GM18507 (cell line): ENCODE data around the gene PNPLA7.
"Not testable (repeated sequence)": the region's sequence is repeated elsewhere in the genome, so short reads cannot be mapped to it uniquely, and the experiment has no call there.

Source experiments
- DNase-seq: peaks from one replicate; pipeline ENCODE4 v3.0.0; 2011; ENCODE audit warnings: low read depth; ENCODE audit not compliant: insufficient read length; ENCODE audit errors: extremely low spot score
- FAIRE-seq: peaks from 2 replicates; lab custom pipeline; 2011; peaks lifted over from hg19 to GRCh38; lab: Jason Lieb, UNC

Gene PNPLA7

DNA sequence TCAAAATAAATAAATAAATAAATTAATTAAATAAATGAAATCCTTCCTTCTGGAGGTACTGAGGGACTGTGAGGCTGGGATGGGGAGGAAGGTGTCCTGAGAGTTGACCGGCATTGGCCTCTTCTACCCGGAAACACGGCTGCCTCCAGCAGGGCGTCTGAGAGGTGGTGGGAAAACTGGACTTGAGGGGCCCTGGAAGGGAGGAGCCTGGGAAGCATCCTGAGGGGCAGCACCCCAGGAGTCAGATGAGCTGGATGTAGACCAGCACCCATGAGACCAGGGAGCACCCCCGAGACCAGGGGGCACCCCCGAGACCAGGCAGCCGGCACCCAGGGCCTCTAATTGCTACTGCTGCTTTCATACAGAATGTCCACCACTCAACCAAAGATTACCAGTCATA lies 82.3 kb downstream of the PNPLA7 start:
- DNase-seq (no peak), FAIRE-seq (no peak)

- FAIRE-seq (no peak), DNase-seq (no peak)
These were observed 83.0 kb downstream of the PNPLA7 start for GRCh38 chr9:137467161-137467581.

DNA sequence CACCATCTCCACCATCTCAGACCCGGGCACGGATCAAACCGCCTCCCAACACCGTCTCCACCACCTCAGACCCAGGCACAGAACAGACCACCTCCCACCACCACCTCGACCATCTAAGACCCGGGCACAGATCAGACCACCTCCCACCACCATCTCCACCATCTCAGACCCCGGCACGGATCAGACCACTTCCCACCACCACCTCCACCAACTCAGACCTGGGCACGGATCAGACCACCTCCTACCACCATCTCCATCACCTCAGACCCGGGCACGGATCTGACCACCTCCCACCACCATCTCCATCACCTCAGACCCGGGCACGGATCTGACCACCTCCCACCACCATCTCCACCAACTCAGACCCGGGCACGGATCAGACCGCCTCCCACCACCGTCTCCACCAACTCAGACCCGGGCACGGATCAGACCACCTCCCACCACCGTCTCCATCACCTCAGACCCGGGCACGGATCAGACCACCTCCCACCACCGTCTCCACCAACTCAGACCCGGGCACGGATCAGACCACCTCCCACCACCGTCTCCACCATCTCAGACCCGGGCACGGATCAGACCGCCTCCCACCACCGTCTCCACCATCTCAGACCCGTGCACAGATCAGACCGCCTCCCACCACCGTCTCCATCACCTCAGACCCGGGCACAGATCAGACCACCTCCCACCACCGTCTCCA lies 83.7 kb downstream of the PNPLA7 start:
- not testable (repeated sequence) for FAIRE-seq, DNase-seq

GRCh38 chr9:137465720-137466388 lies 84.3 kb downstream of the PNPLA7 start:
- DNase-seq (no peak), FAIRE-seq (no peak)

GRCh38 chr9:137465000-137465719 lies 85.0 kb downstream of the PNPLA7 start:
- DNase-seq (no peak), FAIRE-seq (no peak)

- DNase-seq (no peak), FAIRE-seq (no peak)
These were observed 85.8 kb downstream of the PNPLA7 start for GRCh38 chr9:137464291-137464999.

DNA sequence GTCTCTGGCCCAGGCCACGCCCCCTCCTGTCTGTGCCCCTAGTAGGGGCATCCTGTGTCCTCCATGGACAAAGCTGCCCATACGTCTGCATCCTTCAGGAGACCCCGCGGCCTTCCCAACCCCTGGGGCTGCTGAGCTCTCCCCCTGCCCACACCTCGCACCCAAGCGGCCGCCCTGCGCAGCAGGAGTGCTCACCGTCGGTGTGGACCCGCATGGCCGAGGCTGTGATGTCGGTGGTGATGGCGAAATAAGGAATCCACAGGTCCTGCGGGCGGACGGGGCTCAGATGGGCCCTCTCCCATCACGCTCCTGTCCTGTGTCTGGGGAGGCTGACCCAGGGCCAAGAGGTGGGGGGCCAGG lies 86.3 kb downstream of the PNPLA7 start:
- FAIRE-seq = no peak

GRCh38 chr9:137462986-137463930 lies 86.9 kb downstream of the PNPLA7 start:
- FAIRE-seq (no peak), DNase-seq (no peak)

More for the DNA sequence above, 86.3 kb downstream of the PNPLA7 start:
- DNase-seq = no peak

DNA sequence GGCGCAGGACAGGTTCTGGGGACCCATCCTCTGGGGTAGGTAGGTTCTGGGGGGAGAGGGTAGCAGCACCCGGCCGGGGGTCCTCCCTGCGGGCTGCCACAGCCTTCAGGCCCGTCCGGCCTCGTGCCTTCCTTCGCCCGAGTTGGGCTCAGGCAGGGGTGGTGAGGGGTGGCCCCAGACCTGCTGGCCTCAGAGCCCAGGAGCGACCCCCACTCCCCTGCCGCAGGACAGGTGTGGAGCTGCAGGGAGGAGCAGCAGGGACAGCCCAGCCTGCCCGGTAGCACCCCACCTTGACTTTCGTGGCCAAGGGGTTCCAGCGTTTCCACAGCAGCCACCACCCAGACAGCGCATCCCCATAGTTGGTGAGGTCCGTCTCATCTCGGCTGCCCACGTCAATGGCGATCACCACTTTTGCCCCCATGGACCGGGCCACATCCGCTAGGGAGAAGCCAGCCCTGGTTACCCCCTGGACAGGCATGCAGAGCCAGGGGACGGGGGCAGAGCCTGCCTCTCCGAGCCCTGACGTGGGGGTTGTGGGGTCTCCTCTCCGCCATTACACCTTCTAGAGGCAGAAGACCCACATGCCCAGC lies 87.7 kb downstream of the PNPLA7 start:
- no peak for FAIRE-seq
- no peak for DNase-seq

GRCh38 chr9:137461663-137462395 lies 88.4 kb downstream of the PNPLA7 start:
- FAIRE-seq (peak; percentile 80), DNase-seq (peak; percentile 71)

- FAIRE-seq = no peak
These were observed 88.9 kb downstream of the PNPLA7 start for GRCh38 chr9:137461316-137461662.

DNA sequence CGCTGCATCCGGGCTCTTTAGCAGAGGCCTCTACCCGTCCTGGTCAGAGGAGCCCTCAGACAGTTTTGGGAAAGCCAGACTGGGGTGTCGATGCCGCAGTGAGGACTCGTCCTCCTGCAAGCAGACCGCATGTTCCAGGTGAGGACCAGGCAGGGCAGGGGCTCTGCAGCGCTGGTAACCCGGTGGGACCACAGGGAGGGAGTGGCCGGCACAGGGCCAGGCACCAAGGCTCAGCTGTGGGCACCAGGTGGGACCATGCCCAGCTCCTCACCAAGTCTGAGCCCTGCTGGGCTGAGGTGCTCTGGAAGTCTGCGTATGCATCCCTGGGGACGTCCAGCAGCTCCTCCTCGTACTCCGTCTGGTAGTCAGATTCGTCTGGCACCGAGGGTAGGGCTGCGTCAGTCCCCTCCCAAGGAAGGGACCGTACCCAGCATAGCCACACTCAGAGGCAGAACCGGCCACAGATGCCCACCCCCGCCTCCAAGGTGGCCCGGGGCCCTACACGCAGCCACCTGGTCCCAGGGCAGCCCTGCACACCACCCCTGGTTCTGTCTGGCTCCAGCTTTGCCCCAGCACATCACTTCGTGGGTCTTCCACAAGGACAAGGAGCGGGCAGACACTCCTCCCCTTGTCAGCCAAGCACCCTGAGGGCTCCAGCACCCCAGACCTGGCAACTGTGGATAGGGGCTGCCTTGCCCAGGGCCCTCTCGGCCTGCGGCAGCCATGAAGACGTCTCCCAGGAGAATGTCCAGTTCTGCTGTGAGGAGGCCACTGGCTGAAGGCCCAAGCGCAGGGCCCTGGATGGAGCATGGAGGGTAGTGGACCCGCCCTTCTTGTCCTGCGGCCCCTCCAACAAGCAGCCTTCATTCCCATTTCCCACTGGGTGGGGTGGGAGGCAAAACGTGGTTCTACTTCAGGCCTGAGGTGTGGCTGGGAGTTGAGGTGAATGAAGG lies 89.6 kb downstream of the PNPLA7 start:
- DNase-seq = no peak
- no peak for FAIRE-seq

More at GRCh38 chr9:137461316-137461662, 88.9 kb downstream of the PNPLA7 start:
- DNase-seq = no peak

DNA sequence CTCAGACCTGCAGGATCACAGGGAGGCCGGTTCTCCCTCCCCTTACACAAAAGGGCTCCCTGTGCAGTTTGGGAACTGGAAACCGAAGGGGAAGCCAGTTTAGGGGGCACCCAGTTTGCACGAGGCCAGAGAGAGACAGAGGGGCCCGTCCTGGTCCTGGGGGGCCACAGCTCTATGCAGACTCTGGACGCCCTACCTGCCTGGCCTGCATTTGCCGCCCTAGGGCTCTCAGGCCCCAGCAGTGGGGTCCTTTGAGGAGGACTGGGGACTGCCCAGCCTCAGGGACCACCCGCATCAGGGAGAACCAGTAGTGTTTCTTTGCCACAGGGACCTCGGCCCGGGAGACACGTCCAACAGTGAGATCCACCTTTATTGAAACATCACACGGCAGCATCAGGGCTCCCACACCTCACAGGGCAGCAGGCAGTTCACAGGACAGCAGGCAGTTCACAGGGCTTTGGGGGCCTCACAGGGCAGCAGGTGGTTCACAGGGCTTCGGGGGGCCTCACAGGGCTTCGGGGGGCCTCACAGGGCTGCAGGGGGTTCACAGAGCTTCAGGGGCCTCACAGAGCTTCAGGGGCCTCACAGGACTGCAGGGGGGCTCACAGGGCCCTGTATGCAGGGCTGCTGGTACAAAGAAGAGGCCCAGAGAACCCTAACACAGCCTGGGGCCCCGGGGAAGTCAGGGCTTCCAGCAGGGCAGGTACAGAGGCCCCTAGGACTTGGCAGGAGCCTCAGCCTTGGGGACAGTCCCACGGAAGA lies 90.4 kb downstream of the PNPLA7 start:
- FAIRE-seq = no peak

GRCh38 chr9:137459152-137459600 lies 91.0 kb downstream of the PNPLA7 start, which contains the start of gene NSMF:
TSS of gene NSMF (minus strand) at chr9:137459334. CDS start at chr9:137459102, 232 bp downstream.
- peak; percentile 96 for FAIRE-seq
- peak; percentile 100 for DNase-seq

More for the DNA sequence above, 90.4 kb downstream of the PNPLA7 start:
- no peak for DNase-seq

- no peak for FAIRE-seq
- no peak for DNase-seq
These were observed 91.7 kb downstream of the PNPLA7 start for GRCh38 chr9:137458194-137459151.
